Right kidney (tissue), 1 donor: ENCODE measurements around the gene CLDN11.

Experiments
- DNase-seq: peaks from one replicate; pipeline ENCODE4 v3.0.0-alpha.2; 2016

CLDN11 gene

DNA sequence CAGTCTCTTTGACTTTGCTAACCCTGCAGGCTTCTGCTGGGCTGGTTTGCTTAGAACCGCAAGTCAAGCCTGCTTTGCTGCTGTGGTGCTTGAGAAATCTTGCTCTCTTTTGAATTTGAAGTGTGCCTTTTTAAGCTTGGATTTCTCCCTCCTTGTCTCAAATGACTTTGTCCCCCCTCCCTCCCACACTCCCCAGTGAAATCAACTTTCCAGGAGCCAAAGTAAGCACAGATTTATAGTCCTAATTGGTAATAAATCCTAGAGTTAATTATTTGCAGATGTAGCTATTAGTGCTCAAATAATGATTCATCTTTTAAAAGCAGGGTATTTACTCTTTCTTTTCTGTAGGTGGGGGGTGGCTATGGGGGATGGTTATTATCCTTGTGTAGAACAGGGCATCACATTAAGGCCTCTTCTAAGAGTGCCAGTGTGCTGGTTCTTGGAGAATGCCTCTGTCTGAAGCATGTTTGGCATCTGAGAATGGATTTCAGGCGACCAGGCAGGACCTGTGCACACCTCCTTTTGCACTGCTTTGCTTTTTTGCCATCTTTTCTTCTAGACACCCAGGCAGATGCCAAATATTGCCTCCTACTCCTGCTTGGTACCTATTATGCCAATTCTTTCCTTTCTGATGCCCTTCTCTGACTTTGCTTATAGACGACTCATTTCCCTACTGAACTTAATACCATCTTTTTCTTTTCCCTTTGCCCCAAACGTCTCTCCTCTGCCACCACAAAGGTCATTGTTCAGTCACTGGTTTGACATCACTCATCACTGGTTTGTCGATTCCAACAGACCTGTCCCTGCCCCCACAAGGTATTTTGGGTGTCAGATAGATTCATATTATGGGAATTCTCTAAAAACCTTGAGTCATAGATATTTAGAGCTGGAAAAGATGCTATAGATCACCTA lies 50.7 kb downstream of the CLDN11 start:
- peak; percentile 46 for DNase-seq

DNA sequence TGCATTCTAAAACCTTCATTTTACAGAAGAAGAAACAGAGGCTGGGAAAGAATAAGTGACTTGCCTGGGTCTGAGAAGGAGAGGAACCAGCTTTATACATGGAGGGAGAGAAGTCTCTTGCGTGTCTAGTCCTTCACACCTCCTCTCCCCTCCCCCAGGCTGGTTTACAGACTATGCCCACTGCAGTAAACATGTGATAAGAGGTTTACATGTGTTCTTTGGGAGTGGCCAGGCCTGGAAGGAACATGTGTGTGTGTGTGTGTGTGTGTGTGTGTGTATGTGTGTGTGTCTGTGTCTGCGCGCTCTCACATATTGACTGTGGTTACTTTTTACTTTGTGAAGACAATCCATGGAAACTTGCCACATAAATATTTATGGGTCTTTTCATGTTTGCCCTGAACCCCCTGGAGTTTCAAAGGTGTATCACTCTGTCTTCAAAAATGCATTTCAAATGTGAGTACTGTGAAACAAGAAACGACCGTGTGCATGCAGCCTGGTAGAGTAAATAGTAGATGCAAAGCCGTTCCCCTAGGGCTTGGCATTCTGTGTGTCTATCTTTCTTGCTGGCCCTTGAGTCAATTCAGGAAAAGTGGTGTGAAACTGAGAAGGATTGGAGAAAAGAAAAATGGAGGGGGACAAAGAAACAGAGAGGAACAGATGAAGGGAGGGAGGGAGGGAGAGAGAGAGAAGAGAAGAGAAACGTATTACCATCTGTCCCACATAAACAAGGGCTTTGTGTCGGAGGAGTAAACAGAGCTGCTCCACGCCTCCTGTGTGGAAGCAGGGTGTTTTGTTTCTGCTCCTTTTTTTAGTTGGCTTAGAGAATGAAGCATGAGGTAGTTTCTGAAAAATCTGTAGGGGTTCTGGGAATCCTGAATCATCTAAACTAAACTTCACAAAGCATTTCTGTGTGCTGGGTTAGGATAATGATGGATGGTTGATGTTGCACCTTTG lies 51.7 kb downstream of the CLDN11 start:
- DNase-seq = peak; percentile 42

DNA sequence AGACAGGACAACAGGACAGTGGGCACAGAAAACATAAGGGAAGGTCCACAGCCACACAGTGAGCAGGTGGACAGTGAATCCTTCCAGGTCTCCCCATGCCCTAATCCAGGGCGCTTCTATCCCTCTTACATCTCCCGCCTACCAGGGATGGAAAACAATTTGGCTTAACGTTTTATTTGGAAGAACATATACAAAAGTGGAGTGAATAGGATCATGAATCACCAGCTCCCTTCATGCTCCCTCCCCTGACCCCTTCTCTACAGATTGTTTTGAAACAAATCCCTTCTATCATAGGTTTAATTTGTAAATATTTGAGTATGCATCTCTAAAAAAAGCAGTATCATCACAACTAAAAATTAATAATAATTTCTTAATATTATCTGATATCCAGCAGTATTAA lies 52.5 kb downstream of the CLDN11 start:
- no peak for DNase-seq

GRCh38 chr3:170473358-170473757 lies 54.7 kb downstream of the CLDN11 start:
- DNase-seq = no peak

GRCh38 chr3:170475092-170475685 lies 56.5 kb downstream of the CLDN11 start:
- DNase-seq = no peak

GRCh38 chr3:170476291-170476690 lies 57.6 kb downstream of the CLDN11 start:
- DNase-seq = no peak

GRCh38 chr3:170477395-170477794 lies 58.7 kb downstream of the CLDN11 start:
- DNase-seq = no peak

DNA sequence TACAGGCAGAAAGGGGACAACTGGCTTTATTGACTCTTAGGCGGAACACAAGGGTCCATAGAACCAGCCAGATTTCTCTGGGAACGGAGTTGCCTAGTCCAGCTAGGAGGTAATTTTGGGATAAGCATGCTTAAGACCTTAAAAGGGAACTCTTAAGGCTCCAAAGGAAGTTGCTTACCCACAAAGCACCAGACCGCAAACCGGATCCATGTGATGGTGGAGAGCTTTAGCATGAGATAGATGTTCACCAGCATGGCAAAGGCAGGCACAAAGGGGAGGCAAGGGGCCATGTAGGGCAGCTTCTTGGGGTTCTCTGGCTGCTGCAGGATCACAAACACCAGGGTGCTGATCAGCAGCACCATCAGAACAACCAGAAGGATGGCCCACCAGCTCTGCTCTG lies 61.4 kb downstream of the CLDN11 start:
- DNase-seq = no peak

GRCh38 chr3:170482199-170482598 lies 63.5 kb downstream of the CLDN11 start:
- no peak for DNase-seq

GRCh38 chr3:170483485-170484262 lies 65.0 kb downstream of the CLDN11 start:
- DNase-seq = no peak
